CD4-positive, alpha-beta T cell (primary cell): ENCODE data around the gene DCUN1D2. TPM values are rescaled to one million over a fixed set of nuclear protein-coding genes. Genes with fewer than 3 reads are reported as not detected.

Experiments
- ATAC-seq: fragments of 200-7000 bp; cut with Tn5 transposase; one replicate; pipeline ENCODE4 v1.10.0; 2022; ENCODE audit warnings: mild to moderate bottlenecking; ENCODE audit not compliant: poor library complexity
- CTCF ChIA-PET: fragments of 350-600 bp; sonication (Branson Sonifier 250); formaldehyde crosslinking; loops from one replicate; lab custom pipeline; 2021; ENCODE audit warnings: antibody characterized with exemption, inconsistent platforms; lab: Charles Lee
- POLR2A ChIA-PET: fragments of 350-600 bp; sonication (Branson Sonifier 250); formaldehyde crosslinking; loops from one replicate; lab custom pipeline; 2021; ENCODE audit warnings: antibody characterized with exemption, inconsistent platforms; lab: Charles Lee
- DNase-seq, 14 experiments: peaks; one replicate each; pipeline ENCODE4 v3.0.0-alpha.2; 2013 to 2020; ENCODE audit warnings: mixed read lengths in 2 of 14
- H3K27ac ChIP-seq, 2 donors: one replicate each; pipeline versions ENCODE4 v1.5.1 to v1.7.0; 2013; ENCODE audit warnings: low read length in 2 of 2, low read depth in 1 of 2, mild to moderate bottlenecking in 1 of 2
- H3K27me3 ChIP-seq, 2 experiments: 1 replicate in 1 of 2; 2 replicates in 1 of 2; pipeline versions ENCODE4 v1.6.1 to v1.7.0; 2013; ENCODE audit warnings: low read length in 2 of 2, control low read depth in 1 of 2, mild to moderate bottlenecking in 1 of 2, moderate library complexity in 1 of 2; ENCODE audit not compliant: insufficient read depth in 2 of 2, control insufficient read depth in 1 of 2
- H3K36me3 ChIP-seq: one replicate; pipeline ENCODE4 v1.6.1; 2013; ENCODE audit warnings: low read length, control low read depth; ENCODE audit not compliant: insufficient read depth
- H3K4me1 ChIP-seq: one replicate; pipeline ENCODE4 v1.6.1; 2013; ENCODE audit warnings: low read length, control low read depth; ENCODE audit not compliant: insufficient read depth
- H3K4me3 ChIP-seq: one replicate; pipeline ENCODE4 v1.5.1; 2013; ENCODE audit warnings: mild to moderate bottlenecking, low read length, moderate library complexity
- H3K9me3 ChIP-seq, 2 experiments: 1 replicate in 1 of 2; 2 replicates in 1 of 2; pipeline versions ENCODE4 v1.6.1 to v1.7.0; 2013; ENCODE audit warnings: low read length in 2 of 2, mild to moderate bottlenecking in 2 of 2, control low read depth in 1 of 2, moderate library complexity in 1 of 2; ENCODE audit not compliant: control insufficient read depth in 1 of 2, insufficient read depth in 1 of 2
- H3K27ac Mint-ChIP-seq: one replicate; pipeline ENCODE4 v1.8.0; 2020; ENCODE audit warnings: mixed read lengths
- H3K27me3 Mint-ChIP-seq: one replicate; pipeline ENCODE4 v1.8.0; 2021; ENCODE audit warnings: mixed read lengths
- H3K36me3 Mint-ChIP-seq: one replicate; pipeline ENCODE4 v1.8.0; 2021; ENCODE audit warnings: low read depth, mixed read lengths
- H3K4me1 Mint-ChIP-seq: one replicate; pipeline ENCODE4 v1.8.0; 2021; ENCODE audit warnings: low read depth, mixed read lengths
- H3K4me3 Mint-ChIP-seq: one replicate; pipeline ENCODE4 v1.8.0; 2020; ENCODE audit warnings: mild to moderate bottlenecking, mixed read lengths
- H3K9me3 Mint-ChIP-seq: one replicate; pipeline ENCODE4 v1.8.0; 2020; ENCODE audit warnings: mixed read lengths
- intact Hi-C, 2 experiments: fragments of 100-400 bp; cut with DNase I in 1 of 2; cut with micrococcal nuclease in 1 of 2; formaldehyde crosslinking; loops; one replicate each; pipeline versions ENCODE4 v1.15.1 to v1.9.0; 2023 to 2025; cut with DNase I, micrococcal nuclease
- total RNA-seq, 174 experiments: library from RNA in 2 of 174; stranded (reverse) in 2 of 174; gene quantifications; one replicate each; pipeline ENCODE4 v1.2.3 and lab custom pipeline; 2021 to 2026
- TF ChIP-seq, protein P1 (sequence below): fragments of 200-600 bp; IDR thresholded peaks from one replicate; pipeline ENCODE4 v1.8.0; 2022; ENCODE audit warnings: antibody characterized with exemption, mild to moderate bottlenecking

Gene DCUN1D2
- total RNA-seq, 2 experiments from 2014 or later: 16.2 to 18.9 TPM

GRCh38 chr13:113448885-113449692 is 41.4 kb downstream of the DCUN1D2 start:
- no peak overlapping the region for H3K4me3 Mint-ChIP-seq
- no peaks in the 10 kb centered on the region for H3K9me3 ChIP-seq
- H3K4me3 ChIP-seq: no peak overlapping the region
- no peaks in the 10 kb centered on the region for H3K27me3 ChIP-seq
- no peaks in the 10 kb centered on the region for H3K4me1 ChIP-seq
- TF ChIP-seq, protein P1, sequence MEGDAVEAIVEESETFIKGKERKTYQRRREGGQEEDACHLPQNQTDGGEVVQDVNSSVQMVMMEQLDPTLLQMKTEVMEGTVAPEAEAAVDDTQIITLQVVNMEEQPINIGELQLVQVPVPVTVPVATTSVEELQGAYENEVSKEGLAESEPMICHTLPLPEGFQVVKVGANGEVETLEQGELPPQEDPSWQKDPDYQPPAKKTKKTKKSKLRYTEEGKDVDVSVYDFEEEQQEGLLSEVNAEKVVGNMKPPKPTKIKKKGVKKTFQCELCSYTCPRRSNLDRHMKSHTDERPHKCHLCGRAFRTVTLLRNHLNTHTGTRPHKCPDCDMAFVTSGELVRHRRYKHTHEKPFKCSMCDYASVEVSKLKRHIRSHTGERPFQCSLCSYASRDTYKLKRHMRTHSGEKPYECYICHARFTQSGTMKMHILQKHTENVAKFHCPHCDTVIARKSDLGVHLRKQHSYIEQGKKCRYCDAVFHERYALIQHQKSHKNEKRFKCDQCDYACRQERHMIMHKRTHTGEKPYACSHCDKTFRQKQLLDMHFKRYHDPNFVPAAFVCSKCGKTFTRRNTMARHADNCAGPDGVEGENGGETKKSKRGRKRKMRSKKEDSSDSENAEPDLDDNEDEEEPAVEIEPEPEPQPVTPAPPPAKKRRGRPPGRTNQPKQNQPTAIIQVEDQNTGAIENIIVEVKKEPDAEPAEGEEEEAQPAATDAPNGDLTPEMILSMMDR: no peak
- no peaks in the 10 kb centered on the region for H3K4me1 Mint-ChIP-seq
- peaks cover 9% of the 10 kb centered on the region for H3K36me3 Mint-ChIP-seq
- DNase-seq (peak in 11 of 14 experiments; percentile 9 to 69 (median 54)), ATAC-seq (peak; percentile 70)
- no peak overlapping the region for H3K27ac ChIP-seq
- intact Hi-C loops: no loop called here
- H3K27ac Mint-ChIP-seq: no peak overlapping the region
- no peaks in the 10 kb centered on the region for H3K36me3 ChIP-seq
- ChIA-PET POLR2A (no interaction called here), CTCF (no interaction called here)
- H3K27me3 Mint-ChIP-seq: no peaks in the 10 kb centered on the region
- no peaks in the 10 kb centered on the region for H3K9me3 Mint-ChIP-seq

DNA sequence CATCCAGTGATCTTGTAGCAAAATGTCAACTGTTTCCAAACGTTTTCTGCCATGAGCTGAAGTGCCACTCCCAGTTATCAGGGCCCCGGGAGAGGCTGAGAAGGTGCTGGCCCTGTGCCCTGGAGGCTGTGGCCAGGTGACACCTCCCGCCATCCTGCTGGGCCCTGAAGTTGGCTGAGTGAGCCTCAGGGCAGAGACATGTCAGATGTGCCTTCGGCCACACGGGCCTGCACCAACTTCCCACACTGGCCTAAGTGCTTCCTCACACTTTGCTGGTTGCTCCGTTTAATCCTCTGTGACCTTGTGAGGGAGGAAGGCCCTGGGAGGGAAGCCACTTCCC is 42.0 kb downstream of the DCUN1D2 start:
- H3K36me3 ChIP-seq: no peaks in the 10 kb centered on the region
- H3K27me3 ChIP-seq: no peaks in the 10 kb centered on the region
- DNase-seq (no peak), ATAC-seq (no peak)
- no peak overlapping the region for H3K27ac ChIP-seq
- intact Hi-C loops: no loop called here
- Mint-ChIP-seq H3K4me3 (no peak overlapping the region), H3K27me3 (no peaks in the 10 kb centered on the region), H3K27ac (no peak overlapping the region), H3K4me1 (no peaks in the 10 kb centered on the region), H3K36me3 (peaks cover 4% of the 10 kb centered on the region), H3K9me3 (no peaks in the 10 kb centered on the region)
- no peak overlapping the region for H3K4me3 ChIP-seq
- H3K4me1 ChIP-seq: no peaks in the 10 kb centered on the region
- H3K9me3 ChIP-seq: no peaks in the 10 kb centered on the region
- POLR2A ChIA-PET: no interaction called here
- TF ChIP-seq, protein P1: no peak
- CTCF ChIA-PET: no interaction called here

DNA sequence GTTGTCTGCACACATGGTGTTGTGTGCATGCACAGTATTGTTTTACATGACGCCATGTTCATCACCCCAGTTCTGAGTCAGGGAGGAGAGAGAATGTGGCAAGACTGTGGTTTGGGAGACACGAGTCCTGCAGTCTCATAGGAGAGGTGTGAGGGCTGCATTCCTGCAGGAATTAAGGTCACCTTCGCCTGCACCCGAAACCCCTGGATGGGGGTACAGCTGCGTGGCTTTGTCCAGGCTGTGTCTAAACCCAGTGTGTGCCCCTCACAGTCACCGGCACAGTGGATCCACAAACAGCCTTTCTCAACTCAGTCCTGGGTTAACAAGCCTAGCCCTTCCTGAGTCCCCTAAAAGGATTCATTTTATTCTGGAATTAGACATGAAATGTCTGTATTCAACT is 42.9 kb downstream of the DCUN1D2 start:
- peaks cover 2% of the 10 kb centered on the region for H3K36me3 Mint-ChIP-seq
- H3K4me1 Mint-ChIP-seq: no peaks in the 10 kb centered on the region
- Histone ChIP-seq H3K27ac (no peak overlapping the region), H3K4me1 (no peaks in the 10 kb centered on the region), H3K36me3 (no peaks in the 10 kb centered on the region), H3K27me3 (no peaks in the 10 kb centered on the region), H3K4me3 (no peak overlapping the region), H3K9me3 (no peaks in the 10 kb centered on the region)
- intact Hi-C loops: no loop called here
- no peaks in the 10 kb centered on the region for H3K27me3 Mint-ChIP-seq
- ChIA-PET POLR2A (no interaction called here), CTCF (no interaction called here)
- DNase-seq: no peak
- TF ChIP-seq, protein P1: no peak
- no peak overlapping the region for H3K4me3 Mint-ChIP-seq
- H3K27ac Mint-ChIP-seq: no peak overlapping the region
- no peak for ATAC-seq
- no peaks in the 10 kb centered on the region for H3K9me3 Mint-ChIP-seq
